GM19238 (cell line): ENCODE measurements around the gene TEX13B.

Experiments used
- DNase-seq: peaks from one replicate; pipeline ENCODE4 v3.0.0; 2011; ENCODE audit warnings: low spot score; ENCODE audit not compliant: insufficient read length

The TEX13B gene

DNA sequence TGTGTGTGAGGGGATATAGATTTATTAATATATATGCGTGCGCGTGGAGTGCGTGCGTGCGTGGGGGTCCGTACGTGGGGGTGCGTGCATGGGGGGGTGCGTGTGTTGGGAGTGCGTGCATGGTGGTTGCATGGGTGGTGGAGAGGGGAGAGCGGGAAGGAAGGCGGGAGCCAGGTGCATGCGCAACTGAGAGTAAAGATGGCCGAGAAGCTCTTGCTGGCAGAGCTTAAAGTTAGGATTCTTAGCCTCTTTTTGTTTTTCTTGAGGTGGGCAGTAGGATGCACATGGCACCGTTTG is 45.8 kb downstream of the TEX13B start:
- no peak for DNase-seq

DNA sequence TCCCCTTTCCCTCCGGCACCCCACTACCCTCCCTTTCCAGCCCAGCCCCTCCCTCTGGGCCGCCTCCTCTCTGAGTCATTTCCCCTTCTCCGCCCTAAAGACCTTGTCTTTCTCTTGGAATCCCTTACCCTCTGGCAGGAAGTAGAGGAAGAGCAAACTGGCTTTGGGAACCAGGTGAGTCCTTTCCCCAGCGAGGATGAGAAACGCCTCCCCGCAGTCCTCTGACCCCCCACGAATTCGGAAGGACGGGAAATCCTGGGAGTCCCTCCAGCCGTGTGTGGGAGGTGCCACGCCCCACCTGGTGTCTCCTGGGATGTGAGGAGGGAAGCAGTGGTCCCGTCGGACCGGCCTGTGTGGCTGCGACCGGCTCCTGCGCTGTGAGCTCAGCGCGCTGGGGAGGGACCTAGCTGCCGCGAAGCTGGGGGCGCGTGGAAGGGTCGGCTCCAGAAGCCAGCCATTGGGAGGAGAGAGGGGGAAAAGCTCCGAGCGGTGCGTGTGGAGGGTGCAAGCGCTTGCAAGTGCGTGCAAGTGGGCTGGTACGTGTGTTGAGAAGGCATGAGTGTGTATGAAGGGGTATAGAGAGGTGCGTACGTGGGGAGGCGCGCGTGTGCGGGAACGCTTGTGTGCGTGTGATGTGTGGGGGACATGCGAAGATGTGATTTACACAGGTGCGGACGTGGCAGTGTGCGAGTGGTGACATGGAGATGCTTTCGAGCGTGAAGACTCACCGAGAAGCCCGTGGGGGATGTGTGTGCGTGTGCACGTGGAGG is 46.3 kb downstream of the TEX13B start:
- DNase-seq, result no peak

DNA sequence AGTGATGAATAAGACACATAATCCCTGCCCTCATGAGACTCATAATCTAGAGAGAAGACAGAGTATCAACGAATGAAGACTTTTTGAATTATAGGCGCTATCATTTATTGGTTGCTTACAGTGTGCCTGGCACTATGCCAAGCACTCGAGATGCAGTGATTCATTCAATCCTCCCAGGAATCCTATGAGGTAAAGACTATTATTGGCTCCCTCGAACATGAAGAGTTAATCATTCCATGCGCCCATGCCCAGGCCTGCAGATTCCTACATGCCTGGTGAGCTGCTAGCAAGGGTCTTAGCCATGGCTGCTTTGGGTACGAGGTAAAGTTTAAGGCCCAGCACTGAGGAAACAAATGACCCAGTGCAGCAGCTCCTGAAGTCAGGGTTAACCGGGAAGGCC is 47.0 kb downstream of the TEX13B start:
- DNase-seq, result no peak

- no peak for DNase-seq
Measured at GRCh38 chrX:107934262-107934661, 47.9 kb downstream of the TEX13B start.
